ENCODE data around the gene NAALADL2. TPM values are rescaled to one million over a fixed set of nuclear protein-coding genes. Genes with fewer than 3 reads are reported as not detected.
A peak's percentile ranks its signal among the peaks of the same experiment; 100 is the strongest.

NAALADL2 gene
- polyA plus RNA-seq, 1 experiment, result 6.3 TPM

DNA sequence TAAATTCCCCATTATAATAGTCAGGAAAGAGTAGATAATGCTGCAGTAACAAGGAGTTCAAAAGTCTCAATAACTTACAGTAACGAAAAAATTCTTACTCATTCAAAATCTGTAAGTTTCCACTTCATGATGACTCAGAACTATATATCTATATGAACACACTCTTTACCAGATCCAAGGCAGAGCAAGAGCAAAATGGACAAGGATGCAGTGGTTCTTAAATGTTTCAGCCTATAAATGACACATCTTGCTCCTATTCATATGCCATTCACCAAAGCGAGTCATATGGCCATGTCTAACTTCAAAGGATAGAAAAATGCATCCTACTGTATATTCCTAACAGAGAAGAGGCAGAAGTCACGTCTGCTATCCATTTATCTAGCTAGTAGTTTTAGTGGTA lies 787.7 kb downstream of the NAALADL2 start:
- Histone ChIP-seq H3K27me3 (ENCODE audit: control insufficient read depth, insufficient read depth, low read length) (no peaks in the 10 kb centered on the region), H3K9me3 (ENCODE audit: control insufficient read depth, insufficient read depth, low read length) (no peaks in the 10 kb centered on the region), H3K4me3 (ENCODE audit: low read depth, low read length) (no peak overlapping the region), H3K27ac (ENCODE audit: low read depth, low read length) (no peak overlapping the region)
- ChIA-PET POLR2A (no interaction called here), CTCF (no interaction called here)
- no peak for DNase-seq (ENCODE audit: low read depth, low spot score)
- TF ChIP-seq, protein P1, sequence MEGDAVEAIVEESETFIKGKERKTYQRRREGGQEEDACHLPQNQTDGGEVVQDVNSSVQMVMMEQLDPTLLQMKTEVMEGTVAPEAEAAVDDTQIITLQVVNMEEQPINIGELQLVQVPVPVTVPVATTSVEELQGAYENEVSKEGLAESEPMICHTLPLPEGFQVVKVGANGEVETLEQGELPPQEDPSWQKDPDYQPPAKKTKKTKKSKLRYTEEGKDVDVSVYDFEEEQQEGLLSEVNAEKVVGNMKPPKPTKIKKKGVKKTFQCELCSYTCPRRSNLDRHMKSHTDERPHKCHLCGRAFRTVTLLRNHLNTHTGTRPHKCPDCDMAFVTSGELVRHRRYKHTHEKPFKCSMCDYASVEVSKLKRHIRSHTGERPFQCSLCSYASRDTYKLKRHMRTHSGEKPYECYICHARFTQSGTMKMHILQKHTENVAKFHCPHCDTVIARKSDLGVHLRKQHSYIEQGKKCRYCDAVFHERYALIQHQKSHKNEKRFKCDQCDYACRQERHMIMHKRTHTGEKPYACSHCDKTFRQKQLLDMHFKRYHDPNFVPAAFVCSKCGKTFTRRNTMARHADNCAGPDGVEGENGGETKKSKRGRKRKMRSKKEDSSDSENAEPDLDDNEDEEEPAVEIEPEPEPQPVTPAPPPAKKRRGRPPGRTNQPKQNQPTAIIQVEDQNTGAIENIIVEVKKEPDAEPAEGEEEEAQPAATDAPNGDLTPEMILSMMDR (IDR thresholded peaks at IDR 0.05; ENCODE audit: low read depth, low read length), result no peak

- TF ChIP-seq, protein P1 (IDR thresholded peaks at IDR 0.05; ENCODE audit: low read depth, low read length), result no peak
- no peak overlapping the region for H3K4me3 ChIP-seq (ENCODE audit: low read depth, low read length)
- no peak for DNase-seq (ENCODE audit: low read depth, low spot score)
- no peaks in the 10 kb centered on the region for H3K9me3 ChIP-seq (ENCODE audit: control insufficient read depth, insufficient read depth, low read length)
- POLR2A ChIA-PET, result no interaction called here
- H3K27me3 ChIP-seq (ENCODE audit: control insufficient read depth, insufficient read depth, low read length), result no peaks in the 10 kb centered on the region
- no peak overlapping the region for H3K27ac ChIP-seq (ENCODE audit: low read depth, low read length)
- CTCF ChIA-PET, result no interaction called here
Measured at GRCh38 chr3:175648899-175649298, 789.8 kb downstream of the NAALADL2 start.

- Histone ChIP-seq H3K27me3 (ENCODE audit: control insufficient read depth, insufficient read depth, low read length) (no peaks in the 10 kb centered on the region), H3K4me3 (ENCODE audit: low read depth, low read length) (peak overlapping the region; percentile 17), H3K27ac (ENCODE audit: low read depth, low read length) (no peak overlapping the region), H3K9me3 (ENCODE audit: control insufficient read depth, insufficient read depth, low read length) (no peaks in the 10 kb centered on the region)
- POLR2A ChIA-PET, result no interaction called here
- TF ChIP-seq, protein P1 (IDR thresholded peaks at IDR 0.05; ENCODE audit: low read depth, low read length), result no peak
- CTCF ChIA-PET, result interaction anchor here (0.6 kb wide), 1 partner anchor 9 kb away, joined by 3 read pairs; no protein-coding TSS in a partner anchor
- no peak for DNase-seq (ENCODE audit: low read depth, low spot score)
Measured at GRCh38 chr3:175651716-175652115, 792.6 kb downstream of the NAALADL2 start.

DNA sequence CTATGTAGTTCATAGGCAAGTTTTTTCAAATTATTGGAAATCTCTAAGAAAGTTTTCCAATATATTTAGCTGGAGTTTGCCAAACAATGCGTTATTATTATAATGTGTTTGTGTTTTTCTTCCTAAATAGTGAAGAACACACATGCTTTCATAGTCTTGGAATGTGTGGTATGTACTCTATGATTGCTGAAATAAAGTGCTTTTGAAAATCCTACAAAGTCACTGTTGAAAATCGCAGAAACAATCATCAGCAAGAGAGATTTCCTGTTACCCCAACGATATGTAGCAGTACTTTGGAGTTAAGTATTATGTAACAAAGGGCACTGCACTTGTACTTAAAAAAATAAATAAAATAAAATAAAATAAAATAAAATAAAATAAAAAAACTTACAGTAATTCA lies 796.2 kb downstream of the NAALADL2 start:
- Histone ChIP-seq H3K27ac (ENCODE audit: low read depth, low read length) (no peak overlapping the region), H3K9me3 (ENCODE audit: control insufficient read depth, insufficient read depth, low read length) (no peaks in the 10 kb centered on the region), H3K27me3 (ENCODE audit: control insufficient read depth, insufficient read depth, low read length) (no peaks in the 10 kb centered on the region), H3K4me3 (ENCODE audit: low read depth, low read length) (no peak overlapping the region)
- ChIA-PET CTCF (interaction anchor here (0.7 to 1.0 kb wide), 2 partner anchors 446 to 775 kb away, joined by 3 to 6 read pairs; no protein-coding TSS in a partner anchor), POLR2A (no interaction called here)
- no peak for DNase-seq (ENCODE audit: low read depth, low spot score)
- TF ChIP-seq, protein P1 (IDR thresholded peaks at IDR 0.05; ENCODE audit: low read depth, low read length), result no peak

- Histone ChIP-seq H3K4me3 (ENCODE audit: low read depth, low read length) (no peak overlapping the region), H3K27ac (ENCODE audit: low read depth, low read length) (no peak overlapping the region), H3K9me3 (ENCODE audit: control insufficient read depth, insufficient read depth, low read length) (no peaks in the 10 kb centered on the region), H3K27me3 (ENCODE audit: control insufficient read depth, insufficient read depth, low read length) (no peaks in the 10 kb centered on the region)
- TF ChIP-seq, protein P1 (IDR thresholded peaks at IDR 0.05; ENCODE audit: low read depth, low read length), result no peak
- CTCF ChIA-PET, result no interaction called here
- DNase-seq (ENCODE audit: low read depth, low spot score), result no peak
- POLR2A ChIA-PET, result no interaction called here
Measured at GRCh38 chr3:175656461-175656860, 797.3 kb downstream of the NAALADL2 start.
